ENCODE data around the gene SNX6. TPM values are rescaled to one million over a fixed set of nuclear protein-coding genes. Genes with fewer than 3 reads are reported as not detected.

SNX6 gene
- total RNA-seq, 2 experiments from 2014 or later = 61.1 to 62.8 TPM

- ChIA-PET POLR2A (interaction anchor here (0.6 kb wide), 1 partner anchor 17 kb away, joined by 3 read pairs; no protein-coding TSS in a partner anchor), CTCF (no interaction called here)
- DNase-seq (no peak), ATAC-seq (no peak)
- H3K27me3 Mint-ChIP-seq = no peaks in the 10 kb centered on the region
- peaks cover 33% of the 10 kb centered on the region for H3K4me1 Mint-ChIP-seq (ENCODE audit: low read depth)
- intact Hi-C loops (cut with micrococcal nuclease) = no loop called here
- H3K27ac Mint-ChIP-seq = peak overlapping the region; percentile 55
- H3K36me3 Mint-ChIP-seq (ENCODE audit: low read depth) = peaks cover 26% of the 10 kb centered on the region
- no peak overlapping the region for H3K4me3 Mint-ChIP-seq
- no peak for TF ChIP-seq CTCF (IDR thresholded peaks at IDR 0.05)
- no peaks in the 10 kb centered on the region for H3K9me3 Mint-ChIP-seq
Observed at GRCh38 chr14:34614638-34615037, 15.3 kb downstream of the SNX6 start.

GRCh38 chr14:34610101-34610500 lies 19.8 kb downstream of the SNX6 start:
- DNase-seq = no peak
- TF ChIP-seq CTCF (IDR thresholded peaks at IDR 0.05) = no peak
- H3K9me3 Mint-ChIP-seq = no peaks in the 10 kb centered on the region
- ATAC-seq = no peak
- intact Hi-C loops (cut with micrococcal nuclease) = no loop called here
- H3K36me3 Mint-ChIP-seq (ENCODE audit: low read depth) = peaks cover 26% of the 10 kb centered on the region
- ChIA-PET POLR2A (no interaction called here), CTCF (no interaction called here)
- no peak overlapping the region for H3K27ac Mint-ChIP-seq
- no peak overlapping the region for H3K4me3 Mint-ChIP-seq
- H3K4me1 Mint-ChIP-seq (ENCODE audit: low read depth) = peaks cover 22% of the 10 kb centered on the region
- no peaks in the 10 kb centered on the region for H3K27me3 Mint-ChIP-seq

GRCh38 chr14:34605461-34605860 lies 24.5 kb downstream of the SNX6 start:
- ATAC-seq (no peak), DNase-seq (no peak)
- H3K36me3 Mint-ChIP-seq (ENCODE audit: low read depth) = peaks cover 31% of the 10 kb centered on the region
- ChIA-PET POLR2A (interaction anchor here (0.6 kb wide), 1 partner anchor 546 kb away, joined by 3 read pairs; no protein-coding TSS in a partner anchor), CTCF (no interaction called here)
- H3K4me1 Mint-ChIP-seq (ENCODE audit: low read depth) = peaks cover 5% of the 10 kb centered on the region
- no peaks in the 10 kb centered on the region for H3K9me3 Mint-ChIP-seq
- TF ChIP-seq CTCF (IDR thresholded peaks at IDR 0.05) = no peak
- no peak overlapping the region for H3K4me3 Mint-ChIP-seq
- H3K27me3 Mint-ChIP-seq = no peaks in the 10 kb centered on the region
- intact Hi-C loops (cut with micrococcal nuclease) = no loop called here
- H3K27ac Mint-ChIP-seq = no peak overlapping the region

GRCh38 chr14:34604995-34605394 lies 25.0 kb downstream of the SNX6 start:
- POLR2A ChIA-PET = interaction anchor here (0.6 kb wide), 1 partner anchor 545 kb away, joined by 3 read pairs; no protein-coding TSS in a partner anchor
- Mint-ChIP-seq H3K4me1 (ENCODE audit: low read depth) (peaks cover 5% of the 10 kb centered on the region), H3K27ac (no peak overlapping the region), H3K27me3 (no peaks in the 10 kb centered on the region), H3K4me3 (no peak overlapping the region), H3K36me3 (ENCODE audit: low read depth) (peaks cover 35% of the 10 kb centered on the region), H3K9me3 (no peaks in the 10 kb centered on the region)
- CTCF ChIA-PET = no interaction called here
- ATAC-seq (no peak), DNase-seq (no peak)
- intact Hi-C loops (cut with micrococcal nuclease) = no loop called here
- TF ChIP-seq CTCF (IDR thresholded peaks at IDR 0.05) = no peak

- no peak for DNase-seq
- TF ChIP-seq CTCF (IDR thresholded peaks at IDR 0.05) = no peak
- Mint-ChIP-seq H3K36me3 (ENCODE audit: low read depth) (peaks cover 26% of the 10 kb centered on the region), H3K4me3 (no peak overlapping the region), H3K9me3 (no peaks in the 10 kb centered on the region), H3K27me3 (no peaks in the 10 kb centered on the region), H3K4me1 (ENCODE audit: low read depth) (no peaks in the 10 kb centered on the region), H3K27ac (no peak overlapping the region)
- ChIA-PET POLR2A (no interaction called here), CTCF (no interaction called here)
- no peak for ATAC-seq
- intact Hi-C loops (cut with micrococcal nuclease) = no loop called here
Observed at GRCh38 chr14:34596891-34597290, 33.1 kb downstream of the SNX6 start.

All from activated CD8-positive, alpha-beta T cell treated with anti-CD3 and anti-CD28 coated beads for 36 hours (primary cell).